ENCODE data around the gene PAMR1. TPM values are rescaled to one million over a fixed set of nuclear protein-coding genes. Genes with fewer than 3 reads are reported as not detected.

The PAMR1 gene
- total and polyA plus RNA-seq, 2 donors (not counting 3 experiments of a cell fraction or from before 2014, with no cell fraction given) = not detected

DNA sequence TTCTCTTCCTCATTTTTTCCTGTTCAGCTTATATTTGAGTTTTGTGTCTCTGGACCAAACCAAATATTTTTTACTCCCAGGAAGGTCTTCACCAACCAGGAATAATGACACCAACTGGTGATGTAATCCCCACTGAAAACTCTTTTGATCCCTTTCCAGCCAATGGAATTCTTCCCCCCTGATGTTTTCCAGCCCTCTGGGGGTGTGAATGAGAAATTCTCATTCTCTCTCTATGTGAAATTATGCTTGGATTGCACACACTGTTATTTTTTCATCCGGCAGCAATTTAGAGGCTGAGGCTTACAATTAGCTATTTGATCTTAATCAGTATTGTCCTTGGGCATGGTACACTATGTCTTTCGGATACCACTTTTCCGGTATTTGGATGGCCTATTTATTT lies 66.6 kb downstream of the PAMR1 start:
- BruUV-seq (replicated peaks) = no TSS peak
- Histone ChIP-seq H3K9me3 (replicated peaks; ENCODE audit: control insufficient read depth, insufficient read depth, low read length) (no peaks in the 10 kb centered on the region), H3K27me3 (ENCODE audit: control insufficient read depth in 2 of 2, insufficient read depth in 2 of 2, low read length in 2 of 2) (peaks cover 2 to 4% of the 10 kb centered on the region in 2 experiments), H2AFZ (ENCODE audit: low read depth, low read length) (no peak overlapping the region), H3K27ac (ENCODE audit: insufficient read depth, low read depth, low read length) (no peak overlapping the region), H3K4me1 (ENCODE audit: control insufficient read depth, extremely low read depth, insufficient read depth, low read length) (no peaks in the 10 kb centered on the region), H3K36me3 (ENCODE audit: control insufficient read depth in 2 of 2, extremely low read depth in 1 of 2, insufficient read depth in 2 of 2, low read length in 2 of 2) (no peaks in the 10 kb centered on the region), H3K4me3 (replicated peaks in 1 of 3; ENCODE audit: insufficient read depth in 1 of 3, low read depth in 1 of 3, low read length in 3 of 3) (no peak overlapping the region), H3K9me1 (replicated peaks; ENCODE audit: control insufficient read depth, extremely low read depth, insufficient read depth, low read length) (no peaks in the 10 kb centered on the region), H3K4me2 (ENCODE audit: insufficient read depth, low read length) (no peak overlapping the region), H3K9ac (replicated peaks; ENCODE audit: extremely low read depth, insufficient read depth, low read length) (no peak overlapping the region), H4K20me1 (replicated peaks; ENCODE audit: control insufficient read depth, extremely low read depth, insufficient read depth, low read length) (no peaks in the 10 kb centered on the region), H3K79me2 (ENCODE audit: control insufficient read depth, insufficient read depth, low read length) (no peaks in the 10 kb centered on the region)
- TF ChIP-seq CTCF (IDR thresholded peaks at IDR 0.05; ENCODE audit: extremely low read depth in 1 of 2, insufficient read depth in 1 of 2, low read depth in 1 of 2, low read length in 2 of 2) (no peak), POLR2A (IDR thresholded peaks at IDR 0.05; ENCODE audit: low read depth, low read length) (no peak), FOS (IDR thresholded peaks at IDR 0.05; ENCODE audit: borderline replicate concordance, insufficient read depth, low read length) (no peak), POLR2AphosphoS5 (IDR thresholded peaks at IDR 0.05; ENCODE audit: insufficient read depth, low read depth, low read length) (no peak), MYC (IDR thresholded peaks at IDR 0.05; ENCODE audit: low read depth, low read length) (no peak), MAX (IDR thresholded peaks at IDR 0.05; ENCODE audit: insufficient read depth, insufficient read length) (no peak), JUN (IDR thresholded peaks at IDR 0.05; ENCODE audit: borderline replicate concordance, insufficient read depth, insufficient read length, low read depth) (no peak), GATA2 (IDR thresholded peaks at IDR 0.05; ENCODE audit: insufficient read depth, insufficient read length, low read depth, low read length) (no peak), EZH2 (IDR thresholded peaks at IDR 0.05; ENCODE audit: borderline replicate concordance, low read depth, low read length, severe bottlenecking) (no peak)
- intact Hi-C loops (cut with micrococcal nuclease) = no loop called here
- dilution Hi-C loops (cut with MboI; ENCODE audit: extremely low pct_ligation_motif_present, low sequenced_read_pairs) = no loop called here
- no peak for FAIRE-seq
- DNase-seq (ENCODE audit: low read depth, low spot score) = no peak
- POLR2A ChIA-PET = no interaction called here
- CTCF ChIA-PET = no interaction called here
